Activated naive CD4-positive, alpha-beta T cell treated with anti-CD3 and anti-CD28 coated beads, Interleukin-2, amount 10 ng/mL, durations not matched to agents 7 days and 5 days (primary cell): ENCODE measurements around the gene VEZF1.

Experiments used
- CTCF ChIA-PET: fragments of 350-600 bp; sonication (Branson Sonifier 250); formaldehyde crosslinking; loops from one replicate; lab custom pipeline; 2021; ENCODE audit warnings: antibody characterized with exemption; lab: Charles Lee
- DNase-seq: peaks from one replicate; pipeline ENCODE4 v3.0.0-alpha.2; 2020
- H3K27ac Mint-ChIP-seq: one replicate; pipeline ENCODE4 v1.8.0; 2021; ENCODE audit warnings: mild to moderate bottlenecking, moderate library complexity, mixed read lengths
- H3K27me3 Mint-ChIP-seq: one replicate; pipeline ENCODE4 v1.8.0; 2021; ENCODE audit warnings: mild to moderate bottlenecking, mixed read lengths
- H3K36me3 Mint-ChIP-seq: one replicate; pipeline ENCODE4 v1.8.0; 2021; ENCODE audit warnings: mixed read lengths
- H3K4me1 Mint-ChIP-seq: one replicate; pipeline ENCODE4 v1.8.0; 2021; ENCODE audit warnings: mixed read lengths
- H3K4me3 Mint-ChIP-seq: one replicate; pipeline ENCODE4 v1.8.0; 2021; ENCODE audit warnings: mild to moderate bottlenecking, moderate library complexity, mixed read lengths
- H3K9me3 Mint-ChIP-seq: one replicate; pipeline ENCODE4 v1.8.0; 2021; ENCODE audit warnings: mixed read lengths

The VEZF1 gene

GRCh38 chr17:57957120-57957850 is 30.8 kb downstream of the VEZF1 start:
- Mint-ChIP-seq H3K36me3 (no peaks in the 10 kb centered on the region), H3K9me3 (no peaks in the 10 kb centered on the region), H3K4me1 (peaks cover 21% of the 10 kb centered on the region), H3K4me3 (no peak overlapping the region), H3K27me3 (peaks cover 88% of the 10 kb centered on the region), H3K27ac (no peak overlapping the region)
- no peak for DNase-seq
- CTCF ChIA-PET: interaction anchor here (4.1 kb wide), 1 partner anchor 64 kb away, joined by 18 read pairs; no protein-coding TSS in a partner anchor

DNA sequence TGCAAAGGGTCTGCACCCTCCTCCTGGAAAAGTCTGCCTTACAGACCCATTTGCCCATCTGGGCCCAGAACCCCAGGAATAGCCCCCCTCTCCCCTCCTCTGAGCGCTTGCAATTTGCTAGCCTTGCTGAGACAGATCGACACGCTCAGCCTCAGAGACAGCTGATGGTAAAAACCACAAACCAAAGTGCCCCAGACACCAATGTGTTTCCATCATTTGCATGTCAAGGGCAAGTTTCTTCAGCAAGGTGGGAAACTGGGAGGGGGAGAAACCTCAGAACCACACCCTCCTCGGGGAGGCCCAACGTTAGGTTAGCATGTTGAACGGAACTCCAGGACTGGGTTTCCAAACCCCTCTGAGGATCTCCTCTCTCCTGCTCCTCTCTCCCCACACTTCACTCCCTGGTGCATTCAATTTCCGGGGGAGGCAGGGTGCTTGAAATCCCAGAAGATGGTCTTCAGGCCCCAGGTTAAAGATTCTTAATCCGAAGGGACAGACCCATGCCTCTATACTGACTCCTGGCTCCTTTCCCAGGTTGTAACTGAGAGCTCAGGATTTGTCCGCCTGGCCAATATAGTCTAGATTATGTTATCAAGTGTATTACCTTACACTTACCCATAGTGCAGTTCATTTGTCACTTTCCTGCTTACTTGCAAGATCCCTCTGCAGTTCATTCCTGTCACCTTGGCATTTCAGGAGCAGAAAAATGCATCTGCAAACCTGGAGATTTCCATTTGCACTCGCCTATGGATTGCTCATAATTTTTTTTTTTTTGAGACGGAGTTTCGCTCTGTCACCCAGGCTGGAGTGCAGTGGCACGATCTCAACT is 31.5 kb downstream of the VEZF1 start:
- H3K4me3 Mint-ChIP-seq: peak overlapping the region; percentile 53
- H3K27me3 Mint-ChIP-seq: peaks cover 86% of the 10 kb centered on the region
- CTCF ChIA-PET: interaction anchor here (1.2 to 4.1 kb wide), 3 partner anchors 43 to 99 kb away, joined by 3 to 18 read pairs (median 6); no protein-coding TSS in a partner anchor
- H3K4me1 Mint-ChIP-seq: peaks cover 23% of the 10 kb centered on the region
- no peaks in the 10 kb centered on the region for H3K36me3 Mint-ChIP-seq
- H3K27ac Mint-ChIP-seq: no peak overlapping the region
- DNase-seq: peak; percentile 62
- no peaks in the 10 kb centered on the region for H3K9me3 Mint-ChIP-seq

GRCh38 chr17:57955183-57955931 is 32.7 kb downstream of the VEZF1 start, which contains the start of gene CUEDC1:
Gene CUEDC1 (minus strand): TSS chr17:57955412. CDS start chr17:57885564, 69,848 bp downstream.
- peaks cover 80% of the 10 kb centered on the region for H3K27me3 Mint-ChIP-seq
- no peak within 1 kb of the TSS for H3K27ac Mint-ChIP-seq
- CTCF ChIA-PET: interaction anchor here (1.1 to 4.1 kb wide), 5 partner anchors 15 to 97 kb away, joined by 3 to 18 read pairs (median 3); no protein-coding TSS in a partner anchor
- H3K4me1 Mint-ChIP-seq: peaks cover 33% of the 10 kb centered on the region
- DNase-seq: peak; percentile 75
- H3K4me3 Mint-ChIP-seq: peak within 1 kb of the TSS; percentile 53
- no peaks in the 10 kb centered on the region for H3K36me3 Mint-ChIP-seq
- H3K9me3 Mint-ChIP-seq: no peaks in the 10 kb centered on the region

DNA sequence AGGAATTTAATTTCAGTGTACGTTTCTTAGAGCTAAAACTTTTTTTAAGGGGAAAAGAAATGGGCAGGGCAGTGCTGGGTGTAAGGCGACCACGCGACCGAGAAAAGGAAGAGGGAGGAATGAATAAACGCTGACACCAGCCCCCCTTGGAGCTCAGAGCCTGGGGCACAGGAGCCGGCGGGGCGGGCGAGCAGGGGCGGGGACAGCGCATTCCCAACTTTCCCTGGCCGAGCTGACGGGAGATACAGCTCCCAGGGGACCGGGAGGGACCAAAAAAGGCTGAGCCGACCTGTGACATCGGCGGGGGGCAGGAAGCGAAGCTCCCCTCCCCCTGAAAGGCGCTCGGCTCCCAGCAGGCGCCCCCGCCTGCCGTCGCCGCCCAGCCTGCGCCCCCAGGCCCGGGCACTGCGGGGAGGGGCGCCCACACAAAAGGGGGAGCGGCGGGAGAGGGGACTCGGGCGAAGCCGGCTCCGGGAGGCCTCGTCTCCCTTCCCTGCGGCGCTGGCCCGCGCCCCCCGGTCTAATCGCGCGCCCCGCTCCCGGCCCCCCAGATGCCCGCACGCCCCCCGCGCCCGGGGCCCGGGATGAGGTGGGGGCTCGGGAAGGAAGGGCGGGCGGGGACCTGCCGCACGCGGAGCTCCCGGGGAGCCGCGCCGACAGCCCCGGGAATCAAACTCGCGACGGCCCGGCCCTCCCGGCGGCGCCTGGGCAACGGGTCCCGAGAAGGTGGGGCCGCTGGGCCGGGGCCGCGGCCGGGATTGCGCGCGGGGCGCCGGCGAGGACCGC is 33.5 kb downstream of the VEZF1 start:
- peaks cover 40% of the 10 kb centered on the region for H3K4me1 Mint-ChIP-seq

GRCh38 chr17:57953705-57954396 is 34.2 kb downstream of the VEZF1 start:
- no peak for DNase-seq
- CTCF ChIA-PET: interaction anchor here (0.6 to 4.1 kb wide), 3 partner anchors 45 to 282 kb away, joined by 3 to 18 read pairs (median 4); no protein-coding TSS in a partner anchor
- Mint-ChIP-seq H3K9me3 (no peaks in the 10 kb centered on the region), H3K27me3 (peaks cover 65% of the 10 kb centered on the region), H3K27ac (no peak overlapping the region), H3K36me3 (no peaks in the 10 kb centered on the region), H3K4me3 (peak overlapping the region; percentile 46), H3K4me1 (peaks cover 46% of the 10 kb centered on the region)

More for the DNA sequence above, 33.5 kb downstream of the VEZF1 start:
- no peak overlapping the region for H3K27ac Mint-ChIP-seq
- peaks cover 72% of the 10 kb centered on the region for H3K27me3 Mint-ChIP-seq
- CTCF ChIA-PET: interaction anchor here (1.1 to 4.1 kb wide), 4 partner anchors 16 to 97 kb away, joined by 3 to 18 read pairs (median 3); no protein-coding TSS in a partner anchor
- DNase-seq: no peak
- no peaks in the 10 kb centered on the region for H3K36me3 Mint-ChIP-seq
- no peaks in the 10 kb centered on the region for H3K9me3 Mint-ChIP-seq
- H3K4me3 Mint-ChIP-seq: peak overlapping the region; percentile 43

DNA sequence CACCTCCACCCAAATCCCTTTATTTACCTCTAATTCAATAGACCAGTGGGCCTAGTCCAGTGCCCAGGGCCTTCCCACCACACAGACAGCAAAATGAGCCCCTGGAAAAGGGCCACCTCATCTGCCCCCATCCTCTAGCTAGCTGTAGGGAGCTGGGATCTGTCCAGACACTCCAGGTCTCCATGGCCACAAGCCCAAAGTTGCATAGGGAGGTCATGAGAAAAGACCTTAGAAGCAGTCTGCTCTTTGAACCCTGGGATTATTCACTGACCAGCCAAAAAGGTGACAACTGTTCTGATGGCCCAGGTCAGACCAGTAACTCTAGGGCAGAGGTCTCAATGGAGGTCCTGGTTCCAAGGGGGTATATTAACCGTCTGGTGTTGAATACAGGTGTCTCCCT is 34.8 kb downstream of the VEZF1 start:
- H3K27ac Mint-ChIP-seq: no peak overlapping the region
- H3K36me3 Mint-ChIP-seq: no peaks in the 10 kb centered on the region
- CTCF ChIA-PET: interaction anchor here (0.7 to 4.1 kb wide), 4 partner anchors 45 to 95 kb away, joined by 3 to 18 read pairs (median 4); no protein-coding TSS in a partner anchor
- H3K27me3 Mint-ChIP-seq: peaks cover 62% of the 10 kb centered on the region
- H3K4me3 Mint-ChIP-seq: no peak overlapping the region
- H3K4me1 Mint-ChIP-seq: peaks cover 52% of the 10 kb centered on the region
- no peak for DNase-seq
- no peaks in the 10 kb centered on the region for H3K9me3 Mint-ChIP-seq

DNA sequence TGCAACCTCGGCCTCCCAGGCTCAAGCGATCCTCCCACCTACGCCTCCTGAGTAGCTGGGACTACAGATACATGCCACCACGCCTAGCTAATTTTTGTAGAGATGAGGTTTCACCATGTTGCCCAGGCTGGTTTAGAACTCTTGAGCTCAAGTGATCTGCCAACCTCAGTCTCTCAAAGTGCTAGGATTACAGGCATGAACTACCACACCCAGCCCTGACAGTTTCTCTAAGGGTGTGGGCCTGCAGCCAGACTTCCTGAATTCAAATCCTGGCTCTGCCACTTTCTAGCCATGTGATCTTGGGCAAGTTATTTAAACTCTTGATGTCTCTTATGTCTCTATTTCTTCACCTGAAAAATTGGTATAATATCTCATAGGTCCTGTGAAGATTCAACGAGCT is 38.4 kb downstream of the VEZF1 start:
- no peak for DNase-seq
- peaks cover 56% of the 10 kb centered on the region for H3K4me1 Mint-ChIP-seq
- no peak overlapping the region for H3K27ac Mint-ChIP-seq
- CTCF ChIA-PET: interaction anchor here (0.6 to 1.8 kb wide), 7 partner anchors 10 to 1155 kb away, joined by 3 to 7 read pairs (median 3); no protein-coding TSS in a partner anchor
- H3K27me3 Mint-ChIP-seq: peaks cover 57% of the 10 kb centered on the region
- H3K4me3 Mint-ChIP-seq: no peak overlapping the region
- H3K36me3 Mint-ChIP-seq: no peaks in the 10 kb centered on the region
- H3K9me3 Mint-ChIP-seq: no peaks in the 10 kb centered on the region

DNA sequence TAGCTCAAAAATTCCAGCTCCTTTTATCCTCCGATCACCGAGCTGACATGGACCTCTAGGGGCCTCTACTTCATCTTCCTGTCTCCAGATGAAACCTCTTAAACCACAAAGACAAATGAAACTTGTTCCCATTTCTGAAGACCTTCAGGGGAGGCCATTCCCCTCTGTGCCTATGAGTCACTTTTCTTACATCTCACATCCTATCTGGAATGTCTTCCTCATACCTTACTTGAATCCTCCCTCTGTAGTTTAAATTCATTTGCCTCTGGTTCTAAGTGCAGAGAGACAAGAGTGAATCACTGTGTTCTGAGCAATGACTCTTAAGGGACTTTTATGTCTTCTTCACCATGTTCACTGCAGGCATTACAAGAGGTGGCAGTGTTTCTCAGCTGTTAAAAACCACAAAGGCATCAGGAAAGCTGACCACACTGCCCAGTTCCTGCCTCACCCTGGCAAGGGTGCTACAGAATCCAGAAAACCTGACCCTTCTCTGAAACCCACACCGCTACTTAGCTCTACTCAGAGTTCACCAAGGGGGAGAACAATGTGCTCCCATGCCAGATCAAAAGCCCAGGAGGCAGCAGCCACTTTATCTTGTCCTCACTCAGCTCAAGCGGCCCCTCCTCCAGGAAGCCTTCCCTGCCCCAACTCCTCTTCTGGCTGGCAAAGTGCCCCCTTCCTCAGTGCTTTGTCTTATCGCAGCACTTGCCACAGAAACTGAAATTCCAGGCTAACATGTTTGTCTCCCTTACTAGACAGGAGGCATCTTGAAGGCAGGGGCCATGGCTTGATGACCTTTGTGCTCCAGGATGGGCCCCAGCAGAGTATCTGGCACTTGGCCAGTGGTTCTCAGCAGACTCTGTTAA is 39.3 kb downstream of the VEZF1 start:
- H3K4me3 Mint-ChIP-seq: no peak overlapping the region
- H3K27me3 Mint-ChIP-seq: peaks cover 54% of the 10 kb centered on the region
- peaks cover 55% of the 10 kb centered on the region for H3K4me1 Mint-ChIP-seq
- CTCF ChIA-PET: interaction anchor here (0.6 to 1.8 kb wide), 3 partner anchors 36 to 57 kb away, joined by 3 to 7 read pairs (median 5); no protein-coding TSS in a partner anchor
- H3K9me3 Mint-ChIP-seq: no peaks in the 10 kb centered on the region
- H3K36me3 Mint-ChIP-seq: no peaks in the 10 kb centered on the region
- no peak for DNase-seq
- H3K27ac Mint-ChIP-seq: peak overlapping the region; percentile 35

- peaks cover 54% of the 10 kb centered on the region for H3K27me3 Mint-ChIP-seq
- peaks cover 53% of the 10 kb centered on the region for H3K4me1 Mint-ChIP-seq
- no peak overlapping the region for H3K4me3 Mint-ChIP-seq
- H3K27ac Mint-ChIP-seq: no peak overlapping the region
- no peaks in the 10 kb centered on the region for H3K36me3 Mint-ChIP-seq
- CTCF ChIA-PET: interaction anchor here (0.6 to 1.8 kb wide), 4 partner anchors 37 to 164 kb away, joined by 3 to 7 read pairs (median 4); no protein-coding TSS in a partner anchor
- no peak for DNase-seq
- H3K9me3 Mint-ChIP-seq: no peaks in the 10 kb centered on the region
Measured at GRCh38 chr17:57948169-57948554, 39.9 kb downstream of the VEZF1 start.

DNA sequence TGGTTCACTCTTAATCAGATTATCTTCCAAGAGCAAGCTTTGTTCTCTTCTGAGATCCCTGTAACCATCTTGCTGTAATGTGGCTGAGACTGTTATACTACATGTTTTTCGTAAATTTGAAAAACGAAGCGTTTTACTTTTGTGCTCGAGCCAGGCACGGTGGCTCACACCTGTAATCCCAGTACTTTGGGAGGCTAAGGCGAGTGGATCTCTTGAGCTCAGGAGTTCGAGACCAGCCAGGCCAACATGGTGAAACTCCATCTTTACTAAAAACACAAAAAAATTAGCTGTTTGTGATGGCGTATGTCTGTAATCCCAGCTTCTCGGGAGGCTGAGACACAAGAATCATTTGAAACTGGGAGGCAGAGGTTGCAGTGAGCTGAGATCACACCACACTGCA is 40.7 kb downstream of the VEZF1 start:
- CTCF ChIA-PET: interaction anchor here (0.6 to 1.3 kb wide), 4 partner anchors 39 to 165 kb away, joined by 3 read pairs; no protein-coding TSS in a partner anchor
- H3K36me3 Mint-ChIP-seq: no peaks in the 10 kb centered on the region
- DNase-seq: no peak
- no peaks in the 10 kb centered on the region for H3K9me3 Mint-ChIP-seq
- peaks cover 49% of the 10 kb centered on the region for H3K27me3 Mint-ChIP-seq
- no peak overlapping the region for H3K4me3 Mint-ChIP-seq
- peaks cover 48% of the 10 kb centered on the region for H3K4me1 Mint-ChIP-seq
- H3K27ac Mint-ChIP-seq: no peak overlapping the region

DNA sequence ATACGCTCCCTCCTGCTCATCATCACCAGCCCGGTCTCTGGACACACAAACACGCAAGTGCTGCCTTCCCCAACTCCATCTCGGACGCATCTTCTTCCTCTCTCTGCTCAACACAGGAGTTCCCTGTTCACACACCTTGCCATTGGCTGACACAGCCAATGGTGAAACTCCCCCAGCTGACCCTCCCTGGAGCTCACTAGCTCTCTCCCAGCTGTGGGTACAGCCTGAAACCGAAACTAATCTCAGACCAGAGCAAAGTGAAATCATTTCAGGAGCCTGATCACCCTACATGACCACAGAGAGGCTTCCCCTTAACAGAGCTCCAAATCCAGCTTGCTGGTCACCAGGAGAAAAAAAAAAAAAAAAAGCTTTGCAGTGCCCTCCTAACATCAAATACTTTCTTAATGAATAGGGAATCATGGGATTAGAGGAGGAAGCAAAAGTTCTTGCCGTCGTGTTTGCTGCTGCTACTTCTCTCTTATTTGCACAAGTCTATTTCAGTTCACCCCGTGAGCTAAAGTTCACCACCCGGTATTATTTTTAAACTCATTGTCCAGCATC is 41.2 kb downstream of the VEZF1 start:
- H3K36me3 Mint-ChIP-seq: no peaks in the 10 kb centered on the region
- CTCF ChIA-PET: interaction anchor here (0.7 to 1.3 kb wide), 4 partner anchors 40 to 166 kb away, joined by 3 to 4 read pairs (median 3); no protein-coding TSS in a partner anchor
- DNase-seq: peak; percentile 57
- H3K4me1 Mint-ChIP-seq: peaks cover 47% of the 10 kb centered on the region
- peak overlapping the region; percentile 44 for H3K4me3 Mint-ChIP-seq
- H3K9me3 Mint-ChIP-seq: no peaks in the 10 kb centered on the region
- H3K27me3 Mint-ChIP-seq: peaks cover 49% of the 10 kb centered on the region
- H3K27ac Mint-ChIP-seq: no peak overlapping the region
